ENCODE results near the gene TMEM44.

DNA sequence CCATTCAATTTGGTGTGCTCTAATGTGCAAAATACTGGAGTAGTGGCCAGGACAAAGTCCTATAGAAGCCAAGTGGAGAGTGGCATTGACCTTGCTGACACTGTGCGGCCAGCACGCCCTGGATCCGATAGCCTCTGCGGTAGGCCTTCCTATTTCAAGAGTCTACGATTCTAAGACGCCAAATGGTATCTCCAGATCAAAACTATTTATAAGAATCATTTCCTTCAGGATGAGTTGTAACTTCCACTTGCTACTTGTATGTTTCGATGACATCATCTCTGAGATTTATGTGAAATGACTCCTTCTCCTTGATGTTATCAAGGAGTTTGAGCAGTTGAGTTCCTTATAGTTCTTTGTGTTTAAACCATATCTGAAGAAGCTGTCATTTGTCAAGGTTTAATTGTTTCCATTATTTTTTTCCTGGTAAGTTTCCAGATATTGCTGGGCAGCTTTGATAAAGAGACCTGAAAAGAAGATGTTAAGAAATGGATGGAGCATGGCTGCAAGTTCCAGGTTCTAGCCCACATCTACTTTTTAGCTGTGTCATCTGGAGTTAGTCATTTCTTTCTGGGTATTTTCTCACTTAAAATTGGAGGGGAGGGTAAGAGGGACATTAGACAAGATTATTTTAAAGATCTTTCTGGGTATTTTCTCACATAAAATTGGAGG is 71.8 kb downstream of the TMEM44 start:
- no peak for TF ChIP-seq POLR2A (IDR thresholded peaks at IDR 0.05; ENCODE audit: low read depth, low read length)
- no peak for TF ChIP-seq TAF1 (IDR thresholded peaks at IDR 0.05; ENCODE audit: borderline replicate concordance, low read depth, low read length)

Measured in GM12892 (cell line).